DMS53 treated with DMSO at 0.1 percent for 48 hours (cell line): Measurements from ENCODE around the gene GRIPAP1.

Experiments
- DNase-seq: peaks from one replicate; lab custom pipeline; 2025; ENCODE audit not compliant: unreplicated experiment; lab: John Stamatoyannopoulos, UW

GRIPAP1 gene

GRCh38 chrX:49002091-49002935 is at the start of gene GRIPAP1:
Gene GRIPAP1 (minus strand): TSS chrX:49002264. CDS start chrX:49002229, 35 bp downstream.
- DNase-seq = peak; percentile 83

- DNase-seq = no peak
Observed at GRCh38 chrX:49043987-49044281, 41.9 kb upstream of the GRIPAP1 start.

- peak; percentile 94 for DNase-seq
Observed at GRCh38 chrX:49043220-49043986, 41.3 kb upstream of the GRIPAP1 start, which contains the start of gene TFE3. Gene TFE3 (minus strand): TSS chrX:49043357. CDS start chrX:49043226, 131 bp downstream.

- DNase-seq = no peak
Observed at GRCh38 chrX:49042581-49043219, 40.6 kb upstream of the GRIPAP1 start.

GRCh38 chrX:49041744-49042580 is 39.9 kb upstream of the GRIPAP1 start:
- no peak for DNase-seq

- no peak for DNase-seq
Observed at GRCh38 chrX:49040376-49040955, 38.4 kb upstream of the GRIPAP1 start.

- DNase-seq = peak; percentile 28
Observed at GRCh38 chrX:49039598-49040375, 37.7 kb upstream of the GRIPAP1 start.

- no peak for DNase-seq
Observed at GRCh38 chrX:49037883-49038475, 35.9 kb upstream of the GRIPAP1 start.

- no peak for DNase-seq
Observed at GRCh38 chrX:49030283-49030682, 28.2 kb upstream of the GRIPAP1 start.

GRCh38 chrX:49029876-49030275 is 27.8 kb upstream of the GRIPAP1 start:
- DNase-seq = no peak

GRCh38 chrX:49019599-49020249 is 17.7 kb upstream of the GRIPAP1 start:
- no peak for DNase-seq

GRCh38 chrX:49019050-49019449 is 17.0 kb upstream of the GRIPAP1 start:
- DNase-seq = no peak

GRCh38 chrX:49003696-49004095 is 1.6 kb upstream of the GRIPAP1 start:
- no peak for DNase-seq

- peak; percentile 7 for DNase-seq
Observed at GRCh38 chrX:49001521-49002090, 458 bp downstream of the GRIPAP1 start.

GRCh38 chrX:49000636-49001035 is 1.4 kb downstream of the GRIPAP1 start:
- DNase-seq = no peak

- DNase-seq = no peak
Observed at GRCh38 chrX:48999030-48999429, 3.0 kb downstream of the GRIPAP1 start.

- DNase-seq = no peak
Observed at GRCh38 chrX:48998391-48998790, 3.7 kb downstream of the GRIPAP1 start.

- DNase-seq = no peak
Observed at GRCh38 chrX:48997865-48998264, 4.2 kb downstream of the GRIPAP1 start.
